IMR-90 (cell line): Measurements from ENCODE around the gene TXK.

Experiments
- CHD1 ChIP-seq: IDR thresholded peaks from 2 replicates; pipeline ENCODE4 v1.6.1; 2012; ENCODE audit warnings: low read depth, low read length, improper control_type of control experiment
- CTCF ChIP-seq: conservative IDR thresholded peaks from 2 replicates; pipeline ENCODE4 v1.5.1; 2012; ENCODE audit warnings: mild to moderate bottlenecking, low read depth, low read length, improper control_type of control experiment
- MXI1 ChIP-seq: IDR thresholded peaks from 2 replicates; pipeline ENCODE4 v1.6.1; 2012; ENCODE audit warnings: low read depth, mild to moderate bottlenecking, low read length, moderate library complexity, borderline replicate concordance
- POLR2A ChIP-seq: IDR thresholded peaks from 2 replicates; pipeline ENCODE4 v1.6.1; 2012; ENCODE audit warnings: mild to moderate bottlenecking, low read depth, low read length
- RAD21 ChIP-seq: IDR thresholded peaks from 2 replicates; pipeline ENCODE4 v1.6.1; 2012; ENCODE audit warnings: low read length, improper control_type of control experiment
- RFX5 ChIP-seq: IDR thresholded peaks from 2 replicates; pipeline ENCODE4 v1.8.0; 2012; ENCODE audit warnings: low read depth, mild to moderate bottlenecking, low read length, moderate library complexity

DNA sequence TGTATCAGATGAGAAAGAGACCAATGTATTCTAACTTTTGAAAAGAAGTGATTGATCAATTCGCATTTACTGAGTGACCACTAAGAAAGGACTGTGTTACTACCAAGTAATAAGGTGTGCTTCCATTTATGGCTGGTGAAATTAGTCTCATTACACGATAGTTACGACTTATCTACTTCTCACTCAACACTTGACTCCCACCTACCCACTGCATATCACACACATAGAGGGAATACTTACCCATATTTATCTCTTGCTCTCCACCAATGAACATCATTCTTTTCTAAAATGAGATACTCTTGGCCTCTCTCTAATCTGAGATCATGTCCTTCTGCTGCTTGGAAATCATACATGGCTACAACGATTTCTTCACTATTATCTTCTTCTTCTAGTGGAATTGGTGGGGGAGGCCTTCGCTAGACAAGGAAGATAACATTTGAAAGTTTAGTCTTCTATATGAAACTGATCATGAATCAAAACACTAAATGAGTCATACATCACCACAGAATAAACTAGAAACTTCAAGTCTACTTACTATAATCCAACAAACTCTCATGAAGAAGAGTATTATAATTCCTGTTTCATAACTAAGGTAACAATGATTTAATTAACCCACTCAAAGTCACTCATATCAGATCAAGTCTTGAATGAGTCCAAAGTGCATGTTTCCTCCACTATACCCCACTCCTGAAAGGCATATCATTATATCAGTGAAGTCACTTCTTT, 33.7 kb upstream of the TXK start:
- no peak for TF ChIP-seq MXI1
- no peak for TF ChIP-seq CTCF
- TF ChIP-seq RFX5: no peak
- TF ChIP-seq POLR2A: no peak
- no peak for TF ChIP-seq RAD21
- no peak for TF ChIP-seq CHD1
